Nephron (organoid): Measurements from ENCODE around the gene SCGB1D4.

Source experiments
- H3K27ac Mint-ChIP-seq, 3 experiments: 2 replicates each; pipeline ENCODE4 v1.8.0; 2020; ENCODE audit warnings: mixed read lengths in 3 of 3, mild to moderate bottlenecking in 2 of 3, moderate library complexity in 1 of 3
- H3K27me3 Mint-ChIP-seq: 2 replicates; pipeline ENCODE4 v1.8.0; 2021; ENCODE audit warnings: low read depth, mild to moderate bottlenecking, moderate library complexity, mixed read lengths
- H3K36me3 Mint-ChIP-seq: 2 replicates; pipeline ENCODE4 v1.8.0; 2020; ENCODE audit warnings: low read depth, mixed read lengths
- H3K4me1 Mint-ChIP-seq: 2 replicates; pipeline ENCODE4 v1.8.0; 2020; ENCODE audit warnings: mixed read lengths
- H3K4me3 Mint-ChIP-seq, 3 experiments: 2 replicates each; pipeline ENCODE4 v1.8.0; 2020; ENCODE audit warnings: mild to moderate bottlenecking in 3 of 3, mixed read lengths in 3 of 3, moderate library complexity in 2 of 3
- H3K9me3 Mint-ChIP-seq: 2 replicates; pipeline ENCODE4 v1.8.0; 2020; ENCODE audit warnings: mixed read lengths
- CTCF ChIP-seq, 3 experiments: fragments of 200-600 bp; sonication (generic); IDR thresholded peaks; one replicate each; pipeline ENCODE4 v1.5.0; 2021; ENCODE audit warnings: antibody characterized with exemption in 3 of 3; ENCODE audit not compliant: unreplicated experiment in 3 of 3

Gene SCGB1D4

GRCh38 chr11:62251698-62252097 lies 47.2 kb downstream of the SCGB1D4 start:
- Mint-ChIP-seq H3K36me3 (no peaks in the 10 kb centered on the region), H3K27ac (no peak overlapping the region), H3K27me3 (peaks cover 11% of the 10 kb centered on the region), H3K4me3 (no peak overlapping the region), H3K9me3 (peaks cover 34% of the 10 kb centered on the region), H3K4me1 (no peaks in the 10 kb centered on the region)
- no peak for TF ChIP-seq CTCF (IDR thresholded peaks at IDR 0.05; ENCODE audit: unreplicated experiment in 3 of 3)
